ENCODE results near the gene NTM.

GRCh38 chr11:132068556-132068955, 698.1 kb downstream of the NTM start:
- TF ChIP-seq, protein P1, sequence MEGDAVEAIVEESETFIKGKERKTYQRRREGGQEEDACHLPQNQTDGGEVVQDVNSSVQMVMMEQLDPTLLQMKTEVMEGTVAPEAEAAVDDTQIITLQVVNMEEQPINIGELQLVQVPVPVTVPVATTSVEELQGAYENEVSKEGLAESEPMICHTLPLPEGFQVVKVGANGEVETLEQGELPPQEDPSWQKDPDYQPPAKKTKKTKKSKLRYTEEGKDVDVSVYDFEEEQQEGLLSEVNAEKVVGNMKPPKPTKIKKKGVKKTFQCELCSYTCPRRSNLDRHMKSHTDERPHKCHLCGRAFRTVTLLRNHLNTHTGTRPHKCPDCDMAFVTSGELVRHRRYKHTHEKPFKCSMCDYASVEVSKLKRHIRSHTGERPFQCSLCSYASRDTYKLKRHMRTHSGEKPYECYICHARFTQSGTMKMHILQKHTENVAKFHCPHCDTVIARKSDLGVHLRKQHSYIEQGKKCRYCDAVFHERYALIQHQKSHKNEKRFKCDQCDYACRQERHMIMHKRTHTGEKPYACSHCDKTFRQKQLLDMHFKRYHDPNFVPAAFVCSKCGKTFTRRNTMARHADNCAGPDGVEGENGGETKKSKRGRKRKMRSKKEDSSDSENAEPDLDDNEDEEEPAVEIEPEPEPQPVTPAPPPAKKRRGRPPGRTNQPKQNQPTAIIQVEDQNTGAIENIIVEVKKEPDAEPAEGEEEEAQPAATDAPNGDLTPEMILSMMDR (IDR thresholded peaks at IDR 0.05 in 8 of 11, conservative IDR thresholded peaks at IDR 0.05 in 3 of 11): no peak
- no peak for TF ChIP-seq POLR2AphosphoS5 (IDR thresholded peaks at IDR 0.05)

Measured in spleen (tissue), 7 donors.